ENCODE data around the gene ZDHHC22.
A peak's percentile ranks its signal among the peaks of the same experiment; 100 is the strongest.

The ZDHHC22 gene

DNA sequence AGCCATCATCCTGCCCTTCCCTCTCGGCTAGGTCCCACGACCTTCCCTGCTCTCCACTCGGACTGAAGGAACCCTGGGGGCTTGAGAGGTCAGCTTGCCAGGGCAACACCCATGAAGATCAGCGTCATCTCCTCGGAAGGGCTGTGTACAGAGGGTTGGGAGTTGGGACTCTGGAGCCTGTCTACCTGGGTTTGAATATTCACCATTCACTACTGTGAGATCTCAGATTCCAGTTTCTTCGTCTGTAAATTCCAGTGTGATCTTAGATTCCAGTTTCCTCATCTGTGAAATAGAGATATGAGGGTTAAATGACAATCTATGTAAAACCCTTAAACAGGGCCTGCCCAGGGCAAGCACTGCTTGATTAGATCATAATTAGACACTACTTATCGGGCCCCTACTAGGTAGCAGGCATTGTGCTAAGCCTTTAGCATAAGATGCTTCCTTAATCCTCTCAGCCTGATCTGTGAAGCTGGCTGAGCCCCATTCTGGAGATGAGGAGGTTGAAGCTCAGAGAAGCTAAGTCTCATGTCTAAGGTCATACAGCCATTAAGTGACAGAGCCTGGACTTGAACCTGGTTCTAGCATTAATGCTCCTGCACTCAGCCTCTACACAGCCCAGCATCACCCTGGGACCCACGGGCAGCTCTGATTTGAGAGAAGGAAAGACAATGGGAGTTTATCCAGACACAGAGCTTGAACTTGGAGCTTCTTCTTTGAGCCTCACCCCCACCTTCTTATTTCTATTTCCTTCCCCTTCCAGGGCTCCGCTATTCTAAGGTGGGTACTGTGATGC, 612 bp upstream of the ZDHHC22 start:
- Histone ChIP-seq H3K79me2 (ENCODE audit: control insufficient read depth, insufficient read depth, low read length, unreplicated experiment) (no peaks in the 10 kb centered on the region), H2AFZ (ENCODE audit: low read length, unreplicated experiment) (no peak overlapping the region), H3K4me1 (ENCODE audit: control insufficient read depth, insufficient read depth, low read length, unreplicated experiment) (no peaks in the 10 kb centered on the region), H3K4me3 (ENCODE audit: low read depth, low read length) (peak overlapping the region; percentile 66; the same call in 1 of the 2 replicates), H3K27me3 (ENCODE audit: insufficient read depth, low read length) (peaks cover 98% of the 10 kb centered on the region), H3K36me3 (ENCODE audit: insufficient read depth, low read length) (no peaks in the 10 kb centered on the region), H3K27ac (ENCODE audit: low read depth, low read length) (no peak overlapping the region)

DNA sequence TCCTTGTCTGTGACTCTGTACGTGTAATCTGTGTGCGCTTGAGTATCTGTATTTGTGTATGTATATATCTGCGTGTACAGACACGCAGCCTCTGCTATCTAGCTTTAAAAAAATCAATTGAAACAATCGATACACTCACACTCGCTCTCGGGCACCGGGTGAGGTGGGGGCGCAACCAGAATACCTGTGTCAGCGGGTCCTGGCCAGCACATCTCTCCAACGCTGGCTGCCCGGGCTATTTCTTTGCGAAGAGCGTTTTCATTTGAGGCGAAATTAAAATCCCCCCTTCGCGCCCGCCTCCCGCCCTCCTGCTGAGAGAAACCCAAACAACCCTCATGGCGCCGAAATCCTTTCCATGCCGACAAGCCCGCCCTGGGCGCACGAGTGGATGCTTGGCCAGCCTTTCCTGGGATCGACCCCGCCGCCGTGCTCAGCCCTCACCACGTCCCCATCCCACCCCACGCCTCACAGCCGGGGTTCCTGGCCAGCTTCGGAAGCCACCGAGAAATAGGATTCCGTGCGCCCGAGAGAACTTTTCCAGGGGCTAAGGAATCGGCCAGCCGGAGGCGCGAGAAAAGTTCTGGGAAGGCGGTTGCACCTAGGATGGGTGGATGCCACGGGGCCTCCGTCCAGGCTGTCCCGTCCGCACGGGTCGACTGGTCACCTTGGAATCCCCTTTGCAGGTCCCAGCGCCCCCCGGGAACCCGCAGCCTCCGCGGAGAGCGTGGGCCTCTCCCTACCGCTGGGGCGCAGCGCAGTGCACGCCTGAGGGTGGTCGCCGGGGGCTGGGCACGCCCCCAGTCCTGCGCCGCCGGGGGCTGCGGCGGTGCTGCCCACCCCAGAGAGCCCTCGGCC, 1.0 kb downstream of the ZDHHC22 start:
- no peak overlapping the region for H3K27ac ChIP-seq (ENCODE audit: low read depth, low read length)
- no peak overlapping the region for H2AFZ ChIP-seq (ENCODE audit: low read length, unreplicated experiment)
- peaks cover 98% of the 10 kb centered on the region for H3K27me3 ChIP-seq (ENCODE audit: insufficient read depth, low read length)
- H3K79me2 ChIP-seq (ENCODE audit: control insufficient read depth, insufficient read depth, low read length, unreplicated experiment) = no peaks in the 10 kb centered on the region
- no peaks in the 10 kb centered on the region for H3K36me3 ChIP-seq (ENCODE audit: insufficient read depth, low read length)
- H3K4me1 ChIP-seq (ENCODE audit: control insufficient read depth, insufficient read depth, low read length, unreplicated experiment) = no peaks in the 10 kb centered on the region
- peak overlapping the region; percentile 66 for H3K4me3 ChIP-seq (ENCODE audit: low read depth, low read length)

DNA sequence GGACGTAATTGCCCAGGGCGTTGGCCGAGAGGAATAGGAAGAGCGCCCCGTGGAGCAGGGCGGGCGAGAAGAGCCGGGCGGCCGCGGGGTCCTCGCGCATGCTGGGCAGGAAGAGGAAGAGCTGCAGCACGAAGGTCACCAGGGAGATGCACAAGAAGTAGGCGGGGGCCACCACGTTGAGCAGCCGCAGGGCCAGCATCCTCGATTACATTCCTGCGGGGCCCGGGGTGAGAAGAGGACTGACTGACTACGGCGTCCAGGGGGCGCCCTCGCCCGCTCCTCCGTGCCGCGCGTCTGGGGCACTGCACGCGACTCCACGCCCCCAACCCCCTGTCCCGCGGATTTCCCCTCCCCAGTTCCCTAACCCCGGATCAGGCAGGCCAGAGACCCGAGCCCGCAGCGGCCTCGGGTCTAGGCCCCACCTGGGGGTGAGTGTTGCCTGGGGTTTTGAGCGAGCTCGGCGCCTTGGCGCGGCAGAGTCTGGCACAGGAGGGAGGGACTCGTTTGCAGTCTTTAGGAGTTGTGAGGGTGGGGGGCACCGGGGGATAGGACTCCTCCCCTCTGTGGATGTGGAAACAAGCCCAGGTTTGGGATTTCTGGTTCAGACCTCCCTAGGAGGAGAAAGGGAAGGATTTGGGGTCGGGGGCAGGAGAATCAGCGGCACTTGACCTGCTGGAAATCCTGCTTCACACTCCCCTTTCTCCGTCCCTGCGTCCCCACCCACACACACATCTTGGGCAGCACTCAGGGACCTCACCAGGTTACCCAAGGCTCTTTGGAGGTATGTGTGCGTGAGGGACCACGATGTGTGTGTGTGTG, 1.8 kb downstream of the ZDHHC22 start:
- Histone ChIP-seq H3K36me3 (ENCODE audit: insufficient read depth, low read length) (no peaks in the 10 kb centered on the region), H3K27me3 (ENCODE audit: insufficient read depth, low read length) (peaks cover 98% of the 10 kb centered on the region), H2AFZ (ENCODE audit: low read length, unreplicated experiment) (no peak overlapping the region), H3K27ac (ENCODE audit: low read depth, low read length) (no peak overlapping the region), H3K4me3 (ENCODE audit: low read depth, low read length) (peak overlapping the region; percentile 66), H3K4me1 (ENCODE audit: control insufficient read depth, insufficient read depth, low read length, unreplicated experiment) (no peaks in the 10 kb centered on the region), H3K79me2 (ENCODE audit: control insufficient read depth, insufficient read depth, low read length, unreplicated experiment) (no peaks in the 10 kb centered on the region)

- Histone ChIP-seq H3K4me3 (ENCODE audit: low read depth, low read length) (no peak overlapping the region), H3K4me1 (ENCODE audit: control insufficient read depth, insufficient read depth, low read length, unreplicated experiment) (no peaks in the 10 kb centered on the region), H3K27me3 (ENCODE audit: insufficient read depth, low read length) (peaks cover 98% of the 10 kb centered on the region), H2AFZ (ENCODE audit: low read length, unreplicated experiment) (no peak overlapping the region), H3K27ac (ENCODE audit: low read depth, low read length) (no peak overlapping the region), H3K79me2 (ENCODE audit: control insufficient read depth, insufficient read depth, low read length, unreplicated experiment) (no peaks in the 10 kb centered on the region), H3K36me3 (ENCODE audit: insufficient read depth, low read length) (no peaks in the 10 kb centered on the region)
These were observed 2.6 kb downstream of the ZDHHC22 start for GRCh38 chr14:77139022-77139421.

DNA sequence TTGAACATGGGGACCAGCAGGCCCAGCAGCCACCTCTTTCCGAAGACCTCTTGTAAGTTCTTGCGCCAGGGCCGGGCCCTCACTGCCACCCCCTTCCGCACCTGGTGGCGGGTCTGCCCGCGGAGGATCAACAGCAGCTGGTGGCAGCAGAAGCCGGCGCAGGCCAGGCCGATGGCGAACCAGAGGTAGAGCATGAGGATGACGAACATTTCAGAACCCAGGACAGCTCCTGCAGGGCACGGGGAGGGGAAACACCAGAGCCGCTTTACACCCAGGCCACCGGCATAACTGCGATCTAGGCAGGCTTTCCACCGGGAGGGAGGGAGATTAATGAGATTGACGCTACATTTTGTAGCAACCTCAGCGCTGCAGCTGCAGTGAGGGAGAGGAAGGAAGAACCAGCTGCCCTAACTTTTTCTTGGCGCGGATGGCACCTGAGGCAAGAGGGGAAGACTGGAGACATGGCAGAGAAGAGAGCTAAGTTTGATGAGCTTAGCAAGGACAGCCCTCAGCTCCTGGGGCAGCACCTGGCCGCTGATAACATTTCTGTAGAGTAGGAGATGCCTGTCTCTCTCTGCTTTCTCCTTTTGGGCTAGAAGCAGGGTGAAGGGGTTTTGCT, 7.8 kb downstream of the ZDHHC22 start:
- Histone ChIP-seq H2AFZ (ENCODE audit: low read length, unreplicated experiment) (no peak overlapping the region), H3K27me3 (ENCODE audit: insufficient read depth, low read length) (peaks cover 93% of the 10 kb centered on the region), H3K4me3 (ENCODE audit: low read depth, low read length) (no peak overlapping the region), H3K36me3 (ENCODE audit: insufficient read depth, low read length) (no peaks in the 10 kb centered on the region), H3K79me2 (ENCODE audit: control insufficient read depth, insufficient read depth, low read length, unreplicated experiment) (no peaks in the 10 kb centered on the region), H3K4me1 (ENCODE audit: control insufficient read depth, insufficient read depth, low read length, unreplicated experiment) (no peaks in the 10 kb centered on the region), H3K27ac (ENCODE audit: low read depth, low read length) (no peak overlapping the region)

DNA sequence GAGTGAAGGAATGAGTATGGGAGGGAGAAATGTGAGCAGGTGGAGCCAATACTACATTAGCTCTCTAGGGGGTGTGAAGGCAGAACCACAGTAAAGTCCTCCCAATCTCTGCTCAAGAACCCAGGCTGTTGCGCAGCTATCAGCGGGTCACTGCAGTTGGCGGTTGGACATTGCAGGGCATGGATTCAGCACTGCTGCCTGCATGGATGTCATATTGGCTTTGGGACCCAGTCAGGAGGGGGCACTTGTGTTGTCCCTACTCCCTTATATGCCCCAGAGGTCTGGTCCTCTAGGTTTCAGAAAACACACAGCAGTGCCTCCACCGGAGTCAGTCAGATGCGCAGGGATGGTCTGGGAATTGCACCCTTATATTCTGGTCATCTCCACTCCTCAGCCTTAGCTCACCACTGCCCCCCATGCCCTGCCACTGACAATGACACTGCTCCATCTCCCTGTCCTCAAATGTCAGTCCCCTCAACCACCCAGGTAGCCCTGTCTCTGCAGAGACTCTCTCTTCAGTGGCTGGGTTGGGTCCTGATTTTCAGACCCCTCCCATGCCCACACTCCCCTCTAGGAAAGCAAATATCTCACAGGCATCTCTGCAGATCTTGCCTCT, 9.6 kb downstream of the ZDHHC22 start:
- no peaks in the 10 kb centered on the region for H3K79me2 ChIP-seq (ENCODE audit: control insufficient read depth, insufficient read depth, low read length, unreplicated experiment)
- no peak overlapping the region for H2AFZ ChIP-seq (ENCODE audit: low read length, unreplicated experiment)
- H3K27ac ChIP-seq (ENCODE audit: low read depth, low read length) = no peak overlapping the region
- H3K4me1 ChIP-seq (ENCODE audit: control insufficient read depth, insufficient read depth, low read length, unreplicated experiment) = no peaks in the 10 kb centered on the region
- no peak overlapping the region for H3K4me3 ChIP-seq (ENCODE audit: low read depth, low read length)
- no peaks in the 10 kb centered on the region for H3K36me3 ChIP-seq (ENCODE audit: insufficient read depth, low read length)
- H3K27me3 ChIP-seq (ENCODE audit: insufficient read depth, low read length) = peaks cover 94% of the 10 kb centered on the region

DNA sequence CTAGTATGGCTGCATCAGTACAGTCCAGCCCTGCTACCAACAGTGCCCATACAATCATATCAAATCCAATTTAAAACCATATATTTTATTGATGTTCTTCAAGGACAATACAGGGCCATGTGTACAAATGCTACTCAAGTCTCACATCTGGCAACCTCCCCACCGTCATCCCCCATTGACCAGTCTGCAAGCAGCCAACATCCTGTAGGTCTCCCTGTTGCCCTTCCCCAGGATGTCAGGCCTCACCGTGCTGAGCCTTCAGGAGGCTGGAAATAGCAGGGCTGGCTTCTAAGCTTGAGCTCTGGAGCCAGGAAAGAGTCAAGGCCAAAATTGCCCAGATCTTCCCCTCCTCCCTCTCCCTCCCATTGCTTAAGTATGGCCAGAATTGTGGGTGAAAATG, 10.4 kb downstream of the ZDHHC22 start:
- Histone ChIP-seq H3K4me3 (ENCODE audit: low read depth, low read length) (no peak overlapping the region), H3K79me2 (ENCODE audit: control insufficient read depth, insufficient read depth, low read length, unreplicated experiment) (no peaks in the 10 kb centered on the region), H3K4me1 (ENCODE audit: control insufficient read depth, insufficient read depth, low read length, unreplicated experiment) (no peaks in the 10 kb centered on the region), H3K27me3 (ENCODE audit: insufficient read depth, low read length) (peaks cover 94% of the 10 kb centered on the region), H3K27ac (ENCODE audit: low read depth, low read length) (no peak overlapping the region), H2AFZ (ENCODE audit: low read length, unreplicated experiment) (no peak overlapping the region), H3K36me3 (ENCODE audit: insufficient read depth, low read length) (no peaks in the 10 kb centered on the region)

GRCh38 chr14:77130386-77130785, 11.2 kb downstream of the ZDHHC22 start:
- Histone ChIP-seq H3K27me3 (ENCODE audit: insufficient read depth, low read length) (peaks cover 94% of the 10 kb centered on the region), H3K36me3 (ENCODE audit: insufficient read depth, low read length) (no peaks in the 10 kb centered on the region), H3K27ac (ENCODE audit: low read depth, low read length) (no peak overlapping the region), H3K4me3 (ENCODE audit: low read depth, low read length) (no peak overlapping the region), H3K79me2 (ENCODE audit: control insufficient read depth, insufficient read depth, low read length, unreplicated experiment) (no peaks in the 10 kb centered on the region), H3K4me1 (ENCODE audit: control insufficient read depth, insufficient read depth, low read length, unreplicated experiment) (peaks cover under 1% of the 10 kb centered on the region), H2AFZ (ENCODE audit: low read length, unreplicated experiment) (no peak overlapping the region)

GRCh38 chr14:77128414-77128891, 13.1 kb downstream of the ZDHHC22 start:
- Histone ChIP-seq H3K27ac (ENCODE audit: low read depth, low read length) (no peak overlapping the region), H3K36me3 (ENCODE audit: insufficient read depth, low read length) (no peaks in the 10 kb centered on the region), H3K4me1 (ENCODE audit: control insufficient read depth, insufficient read depth, low read length, unreplicated experiment) (peaks cover 4% of the 10 kb centered on the region), H3K4me3 (ENCODE audit: low read depth, low read length) (no peak overlapping the region), H3K27me3 (ENCODE audit: insufficient read depth, low read length) (peaks cover 85% of the 10 kb centered on the region), H2AFZ (ENCODE audit: low read length, unreplicated experiment) (no peak overlapping the region), H3K79me2 (ENCODE audit: control insufficient read depth, insufficient read depth, low read length, unreplicated experiment) (no peaks in the 10 kb centered on the region)
